ENCODE data around the gene TBX1. TPM values are rescaled to one million over a fixed set of nuclear protein-coding genes. Genes with fewer than 3 reads are reported as not detected.

TBX1 gene
- total RNA-seq, 1 experiment from 2014 or later: 5.3 TPM

GRCh38 chr22:19762568-19763457, 2.2 kb downstream of the TBX1 start:
- no peak overlapping the region for H3K4me3 Mint-ChIP-seq (ENCODE audit: unreplicated experiment)
- Histone ChIP-seq H3K4me1 (peaks cover 12% of the 10 kb centered on the region), H3K27me3 (replicated peaks; ENCODE audit: control insufficient read depth, insufficient read depth, low read length) (no peaks in the 10 kb centered on the region), H3K9me3 (no peaks in the 10 kb centered on the region), H3K4me3 (ENCODE audit: low read depth, low read length) (no peak overlapping the region), H3K36me3 (ENCODE audit: control insufficient read depth, insufficient read depth, low read length) (no peaks in the 10 kb centered on the region)
- DNase-seq: no peak
- CTCF ChIA-PET: interaction anchor here (1.5 kb wide), 1 partner anchor 33 kb away, joined by 4 read pairs; no protein-coding TSS in a partner anchor
- BruUV-seq (replicated peaks): no TSS peak
- TF ChIP-seq, protein P1, sequence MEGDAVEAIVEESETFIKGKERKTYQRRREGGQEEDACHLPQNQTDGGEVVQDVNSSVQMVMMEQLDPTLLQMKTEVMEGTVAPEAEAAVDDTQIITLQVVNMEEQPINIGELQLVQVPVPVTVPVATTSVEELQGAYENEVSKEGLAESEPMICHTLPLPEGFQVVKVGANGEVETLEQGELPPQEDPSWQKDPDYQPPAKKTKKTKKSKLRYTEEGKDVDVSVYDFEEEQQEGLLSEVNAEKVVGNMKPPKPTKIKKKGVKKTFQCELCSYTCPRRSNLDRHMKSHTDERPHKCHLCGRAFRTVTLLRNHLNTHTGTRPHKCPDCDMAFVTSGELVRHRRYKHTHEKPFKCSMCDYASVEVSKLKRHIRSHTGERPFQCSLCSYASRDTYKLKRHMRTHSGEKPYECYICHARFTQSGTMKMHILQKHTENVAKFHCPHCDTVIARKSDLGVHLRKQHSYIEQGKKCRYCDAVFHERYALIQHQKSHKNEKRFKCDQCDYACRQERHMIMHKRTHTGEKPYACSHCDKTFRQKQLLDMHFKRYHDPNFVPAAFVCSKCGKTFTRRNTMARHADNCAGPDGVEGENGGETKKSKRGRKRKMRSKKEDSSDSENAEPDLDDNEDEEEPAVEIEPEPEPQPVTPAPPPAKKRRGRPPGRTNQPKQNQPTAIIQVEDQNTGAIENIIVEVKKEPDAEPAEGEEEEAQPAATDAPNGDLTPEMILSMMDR (IDR thresholded peaks at IDR 0.05; ENCODE audit: insufficient read depth in 1 of 2, low read depth in 1 of 2, low read length in 1 of 2, severe bottlenecking in 1 of 2, unreplicated experiment in 1 of 2): no peak
- intact Hi-C loops (cut with micrococcal nuclease; ENCODE audit: unreplicated experiment): no loop called here
- H3K27me3 Mint-ChIP-seq (ENCODE audit: insufficient read depth, unreplicated experiment): peaks cover 7% of the 10 kb centered on the region
- H3K27ac Mint-ChIP-seq (ENCODE audit: unreplicated experiment): no peak overlapping the region
- no peaks in the 10 kb centered on the region for H3K9me3 Mint-ChIP-seq (ENCODE audit: unreplicated experiment)
- POLR2A ChIA-PET: no interaction called here
- H3K4me1 Mint-ChIP-seq (ENCODE audit: low read depth, unreplicated experiment): peaks cover 12% of the 10 kb centered on the region
- H3K36me3 Mint-ChIP-seq (ENCODE audit: insufficient read depth, unreplicated experiment): no peaks in the 10 kb centered on the region

GRCh38 chr22:19763458-19764298, 3.1 kb downstream of the TBX1 start:
- intact Hi-C loops (cut with micrococcal nuclease; ENCODE audit: unreplicated experiment): no loop called here

DNA sequence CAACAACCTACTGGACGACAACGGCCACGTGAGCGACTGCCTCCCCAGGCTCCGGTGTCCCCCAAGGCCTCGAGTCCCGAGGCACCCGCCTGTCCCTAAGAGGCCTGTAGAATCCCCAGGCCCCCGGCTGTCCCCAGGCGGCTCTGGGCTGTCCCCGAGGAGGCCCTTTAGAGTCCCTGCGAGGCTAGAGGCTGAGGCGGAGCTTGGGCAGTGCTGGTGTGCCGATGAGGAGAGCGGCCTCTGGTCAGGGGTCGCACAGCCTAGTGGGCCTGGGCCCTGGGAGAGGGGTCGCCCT, 3.7 kb downstream of the TBX1 start:
- H3K27ac Mint-ChIP-seq (ENCODE audit: unreplicated experiment): no peak overlapping the region
- BruUV-seq (replicated peaks): no TSS peak
- H3K9me3 Mint-ChIP-seq (ENCODE audit: unreplicated experiment): no peaks in the 10 kb centered on the region
- no peak for DNase-seq
- Histone ChIP-seq H3K4me3 (ENCODE audit: low read depth, low read length) (no peak overlapping the region), H3K36me3 (ENCODE audit: control insufficient read depth, insufficient read depth, low read length) (no peaks in the 10 kb centered on the region), H3K9me3 (no peaks in the 10 kb centered on the region), H3K4me1 (peaks cover 12% of the 10 kb centered on the region), H3K27me3 (replicated peaks; ENCODE audit: control insufficient read depth, insufficient read depth, low read length) (no peaks in the 10 kb centered on the region)
- POLR2A ChIA-PET: no interaction called here
- no peaks in the 10 kb centered on the region for H3K36me3 Mint-ChIP-seq (ENCODE audit: insufficient read depth, unreplicated experiment)
- intact Hi-C loops (cut with micrococcal nuclease; ENCODE audit: unreplicated experiment): no loop called here
- peaks cover 12% of the 10 kb centered on the region for H3K4me1 Mint-ChIP-seq (ENCODE audit: low read depth, unreplicated experiment)
- H3K27me3 Mint-ChIP-seq (ENCODE audit: insufficient read depth, unreplicated experiment): peaks cover 7% of the 10 kb centered on the region
- CTCF ChIA-PET: no interaction called here
- TF ChIP-seq, protein P1 (IDR thresholded peaks at IDR 0.05; ENCODE audit: insufficient read depth in 1 of 2, low read depth in 1 of 2, low read length in 1 of 2, severe bottlenecking in 1 of 2, unreplicated experiment in 1 of 2): no peak
- H3K4me3 Mint-ChIP-seq (ENCODE audit: unreplicated experiment): no peak overlapping the region

More at GRCh38 chr22:19763458-19764298, 3.1 kb downstream of the TBX1 start:
- Mint-ChIP-seq H3K9me3 (ENCODE audit: unreplicated experiment) (no peaks in the 10 kb centered on the region), H3K4me1 (ENCODE audit: low read depth, unreplicated experiment) (peaks cover 12% of the 10 kb centered on the region), H3K27ac (ENCODE audit: unreplicated experiment) (no peak overlapping the region), H3K27me3 (ENCODE audit: insufficient read depth, unreplicated experiment) (peaks cover 7% of the 10 kb centered on the region), H3K36me3 (ENCODE audit: insufficient read depth, unreplicated experiment) (no peaks in the 10 kb centered on the region), H3K4me3 (ENCODE audit: unreplicated experiment) (no peak overlapping the region)
- no peak overlapping the region for H3K4me3 ChIP-seq (ENCODE audit: low read depth, low read length)
- H3K36me3 ChIP-seq (ENCODE audit: control insufficient read depth, insufficient read depth, low read length): no peaks in the 10 kb centered on the region
- no peak for DNase-seq
- H3K4me1 ChIP-seq: peaks cover 12% of the 10 kb centered on the region
- ChIA-PET POLR2A (no interaction called here), CTCF (interaction anchor here (1.5 kb wide), 1 partner anchor 33 kb away, joined by 4 read pairs; no protein-coding TSS in a partner anchor)
- H3K9me3 ChIP-seq: no peaks in the 10 kb centered on the region
- BruUV-seq (replicated peaks): no TSS peak
- H3K27me3 ChIP-seq (replicated peaks; ENCODE audit: control insufficient read depth, insufficient read depth, low read length): no peaks in the 10 kb centered on the region
- TF ChIP-seq, protein P1 (IDR thresholded peaks at IDR 0.05; ENCODE audit: insufficient read depth in 1 of 2, low read depth in 1 of 2, low read length in 1 of 2, severe bottlenecking in 1 of 2, unreplicated experiment in 1 of 2): no peak

All from Caco-2 (cell line).